Suprapubic skin (tissue), 4 donors: ENCODE results near the gene GSG1L. TPM values are rescaled to one million over a fixed set of nuclear protein-coding genes. Genes with fewer than 3 reads are reported as not detected.
A peak's percentile ranks its signal among the peaks of the same experiment; 100 is the strongest.

ENCODE experiments used
- DNase-seq, 2 donors: peaks; one replicate each; pipeline ENCODE4 v3.0.0-alpha.2; 2019; ENCODE audit warnings: low spot score in 2 of 2
- H3K27ac ChIP-seq: fragments of 200-600 bp; sonication (generic); one replicate; pipeline ENCODE4 v1.5.1; 2019
- H3K27me3 ChIP-seq: fragments of 200-600 bp; sonication (generic); one replicate; pipeline ENCODE4 v1.5.1; 2019
- H3K36me3 ChIP-seq: fragments of 200-600 bp; sonication (generic); one replicate; pipeline ENCODE4 v1.5.1; 2019
- H3K4me1 ChIP-seq: fragments of 200-600 bp; sonication (generic); one replicate; pipeline ENCODE4 v1.5.1; 2019
- H3K4me3 ChIP-seq: fragments of 200-600 bp; sonication (generic); one replicate; pipeline ENCODE4 v1.5.1; 2019; ENCODE audit warnings: mild to moderate bottlenecking
- H3K9me3 ChIP-seq: fragments of 200-600 bp; sonication (generic); one replicate; pipeline ENCODE4 v1.5.1; 2019
- CTCF ChIP-seq, 2 donors: fragments of 200-600 bp in 1 of 2; fragments of 450-650 bp in 1 of 2; sonication (generic) in 1 of 2; IDR thresholded peaks; one replicate each; pipeline ENCODE4 v1.5.1; 2016 to 2019; ENCODE audit warnings: antibody characterized with exemption in 2 of 2, mild to moderate bottlenecking in 1 of 2, moderate library complexity in 1 of 2
- EP300 ChIP-seq: sonication (generic); formaldehyde crosslinking; IDR thresholded peaks from one replicate; pipeline ENCODE4 v1.6.1; 2017; ENCODE audit warnings: antibody characterized with exemption
- POLR2A ChIP-seq, 2 donors: fragments of 450-650 bp; IDR thresholded peaks; one replicate each; pipeline ENCODE4 v1.6.1; 2017; ENCODE audit warnings: antibody characterized with exemption in 2 of 2, mild to moderate bottlenecking in 2 of 2, moderate library complexity in 2 of 2
- POLR2AphosphoS5 ChIP-seq, 3 donors: sonication (generic); formaldehyde crosslinking; IDR thresholded peaks; one replicate each; pipeline ENCODE4 v1.6.1; 2017; ENCODE audit warnings: antibody characterized with exemption in 3 of 3
- whole genome bisulfite sequencing: methylation state at CpG from one replicate; pipeline ENCODE4 v1.1.5; 2018; 5-methylcytosine and 5-hydroxymethylcytosine counted together
- total RNA-seq, 4 donors: library from RNA; depleted of rRNA; stranded (reverse); fragments of >200 nt; gene quantifications; one replicate each; pipeline ENCODE4 v1.1.0, GENCODE V29; 2016

Gene GSG1L
- total RNA-seq, 4 donors from 2014 or later: 0.64 to 1.7 TPM; not detected in 2

DNA sequence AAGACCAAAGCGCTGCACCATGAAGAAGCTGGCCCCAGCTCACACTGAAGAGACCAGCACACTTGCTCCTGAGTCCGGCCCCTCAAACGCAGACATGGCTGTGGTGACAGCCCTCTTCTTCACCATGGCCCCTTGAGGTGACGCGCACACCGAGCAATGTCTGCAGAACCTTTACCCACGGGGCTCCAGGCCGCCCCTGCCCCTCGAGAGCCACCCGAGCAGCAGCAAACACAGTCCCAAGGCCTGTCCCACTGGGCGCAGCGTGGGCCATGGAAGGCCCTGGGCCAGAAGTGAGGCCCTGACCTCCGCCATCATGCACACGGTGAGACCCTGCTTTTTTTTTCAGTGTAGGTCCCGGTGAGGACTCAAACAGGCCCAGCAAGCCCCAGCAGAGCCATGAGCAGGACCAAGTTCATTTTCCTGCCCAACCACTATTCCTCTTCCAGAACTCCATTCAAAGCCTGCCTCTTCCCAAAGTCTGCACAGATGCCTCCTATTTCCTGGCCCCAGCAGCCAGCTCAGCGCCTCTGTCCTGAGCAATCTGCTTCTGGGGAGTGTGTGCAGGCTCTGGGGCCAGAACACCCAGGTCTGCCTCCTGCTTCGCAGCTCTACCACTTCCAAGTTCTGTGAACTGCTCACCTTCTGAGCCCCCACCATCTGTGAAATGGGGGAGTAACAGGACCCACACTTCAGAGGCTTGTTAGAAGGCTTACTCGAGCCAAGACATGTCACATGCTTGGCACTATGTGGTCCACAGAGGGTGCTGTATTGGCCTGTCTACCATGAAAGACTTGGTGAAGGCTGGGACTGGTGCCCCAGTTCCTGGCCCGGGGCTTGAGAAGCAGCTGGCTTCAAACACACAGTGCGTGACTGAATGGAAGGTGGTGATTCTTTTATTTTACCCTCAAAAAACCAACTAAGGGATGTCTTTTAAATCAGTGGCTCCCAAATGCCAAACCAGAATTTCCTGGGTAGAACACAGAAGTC is 35.7 kb upstream of the GSG1L start:
- no peak overlapping the region for H3K4me3 ChIP-seq
- no peaks in the 10 kb centered on the region for H3K27me3 ChIP-seq
- H3K9me3 ChIP-seq: no peaks in the 10 kb centered on the region
- no peak for TF ChIP-seq POLR2AphosphoS5 (IDR thresholded peaks at IDR 0.05)
- no peak for TF ChIP-seq CTCF (IDR thresholded peaks at IDR 0.05)
- no peak for TF ChIP-seq EP300
- no peak for TF ChIP-seq POLR2A (IDR thresholded peaks at IDR 0.05)
- DNase-seq: peak; percentile 43 to 56
- no peaks in the 10 kb centered on the region for H3K4me1 ChIP-seq
- peaks cover 80% of the 10 kb centered on the region for H3K36me3 ChIP-seq
- H3K27ac ChIP-seq: no peak overlapping the region
- 90% methylated on average over 20 of the region's 20 CpGs for WGBS

DNA sequence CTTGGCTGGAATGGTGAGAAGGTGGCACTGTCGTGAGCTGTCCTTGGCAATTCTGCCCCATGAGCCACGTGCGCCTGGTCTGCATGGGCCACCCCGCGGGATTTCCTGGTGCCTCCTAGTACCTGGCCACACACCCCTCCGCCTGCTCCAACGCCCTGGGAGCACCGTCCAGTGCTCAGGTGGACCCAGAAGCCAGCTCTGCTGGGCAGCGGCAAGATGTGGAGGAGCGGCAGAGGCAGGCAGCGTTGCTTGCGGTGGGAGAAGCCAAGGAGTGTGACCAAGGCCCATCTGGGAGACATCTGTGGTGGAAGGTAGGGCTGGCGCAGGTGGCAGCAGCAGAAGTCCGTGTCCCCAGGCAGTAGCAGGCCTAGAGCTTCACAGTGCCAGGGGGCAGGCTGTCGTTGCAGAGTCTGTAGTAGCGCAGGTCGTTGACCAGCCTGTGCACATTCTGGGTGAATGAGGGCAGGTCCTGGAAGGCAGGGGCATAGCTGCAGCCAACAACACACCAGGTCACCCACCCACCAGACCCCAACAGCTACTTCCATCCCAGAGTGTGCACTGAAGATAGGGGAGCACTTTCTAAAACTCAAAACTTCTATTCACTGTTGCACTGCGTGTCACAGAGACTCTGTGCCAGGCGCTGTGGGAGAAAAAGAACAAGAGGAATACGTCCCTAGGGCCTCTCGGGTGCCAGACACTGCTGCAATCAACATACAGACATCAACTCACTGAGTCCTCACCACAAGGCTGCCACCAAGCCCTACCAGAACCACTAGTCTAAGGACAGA is 34.9 kb upstream of the GSG1L start:
- H3K4me3 ChIP-seq: no peak overlapping the region
- 85% methylated on average over 21 of the region's 21 CpGs for WGBS
- no peak overlapping the region for H3K27ac ChIP-seq
- DNase-seq: peak; percentile 33 to 60
- no peaks in the 10 kb centered on the region for H3K27me3 ChIP-seq
- no peak for TF ChIP-seq POLR2A (IDR thresholded peaks at IDR 0.05)
- TF ChIP-seq POLR2AphosphoS5 (IDR thresholded peaks at IDR 0.05): no peak
- peaks cover 71% of the 10 kb centered on the region for H3K36me3 ChIP-seq
- no peaks in the 10 kb centered on the region for H3K9me3 ChIP-seq
- H3K4me1 ChIP-seq: peaks cover 3% of the 10 kb centered on the region

DNA sequence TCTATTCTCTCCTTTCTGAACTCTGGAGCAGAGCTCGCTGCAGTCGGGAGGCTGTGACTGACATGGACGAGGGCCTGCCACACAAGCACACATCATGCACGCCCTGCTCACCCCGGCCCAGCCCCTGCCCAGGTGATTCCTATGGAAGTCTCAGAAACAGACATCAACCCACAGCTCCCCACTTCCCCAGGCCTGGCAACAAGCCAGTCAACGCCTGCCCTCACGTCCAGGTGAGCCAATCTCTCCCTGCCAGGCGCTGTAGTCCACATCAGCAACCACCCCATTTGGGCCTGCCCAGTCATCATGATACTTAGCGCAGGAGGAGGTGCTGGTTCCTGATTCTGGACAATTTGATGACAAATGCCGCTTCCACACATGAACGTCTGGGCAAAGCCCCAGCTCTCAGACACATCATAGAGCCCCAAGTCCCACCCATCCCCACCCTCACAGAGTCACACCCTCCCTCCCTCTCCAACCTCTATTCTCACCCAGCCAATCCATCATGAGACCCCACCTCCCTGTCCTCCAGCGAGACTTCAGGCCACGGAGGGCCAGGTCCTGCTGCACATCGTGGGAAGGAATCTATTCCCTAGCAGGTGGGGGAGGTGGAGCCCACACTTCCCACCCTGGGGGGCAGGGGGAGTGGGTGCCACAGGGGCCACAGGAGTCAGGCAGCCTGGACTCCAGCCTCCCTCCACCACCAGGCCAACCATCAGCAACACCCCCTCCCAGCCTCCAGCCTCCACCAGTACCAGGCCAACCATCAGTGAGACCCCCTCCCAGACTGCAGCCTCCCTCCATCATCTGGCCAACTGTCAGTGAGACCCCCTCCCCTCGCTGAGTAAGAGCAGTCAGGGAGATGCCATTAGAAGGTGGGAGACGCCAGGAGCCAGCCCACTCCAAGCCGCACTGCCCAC is 33.7 kb upstream of the GSG1L start:
- peaks cover 60% of the 10 kb centered on the region for H3K36me3 ChIP-seq
- no peak overlapping the region for H3K4me3 ChIP-seq
- peak in 1 of 2 donors; percentile 57 for DNase-seq
- 73% methylated on average over 14 of the region's 17 CpGs for WGBS
- H3K27ac ChIP-seq: no peak overlapping the region
- peaks cover 10% of the 10 kb centered on the region for H3K4me1 ChIP-seq
- H3K27me3 ChIP-seq: no peaks in the 10 kb centered on the region
- H3K9me3 ChIP-seq: no peaks in the 10 kb centered on the region
- TF ChIP-seq POLR2A (IDR thresholded peaks at IDR 0.05) (no peak), CTCF (IDR thresholded peaks at IDR 0.05) (no peak)

DNA sequence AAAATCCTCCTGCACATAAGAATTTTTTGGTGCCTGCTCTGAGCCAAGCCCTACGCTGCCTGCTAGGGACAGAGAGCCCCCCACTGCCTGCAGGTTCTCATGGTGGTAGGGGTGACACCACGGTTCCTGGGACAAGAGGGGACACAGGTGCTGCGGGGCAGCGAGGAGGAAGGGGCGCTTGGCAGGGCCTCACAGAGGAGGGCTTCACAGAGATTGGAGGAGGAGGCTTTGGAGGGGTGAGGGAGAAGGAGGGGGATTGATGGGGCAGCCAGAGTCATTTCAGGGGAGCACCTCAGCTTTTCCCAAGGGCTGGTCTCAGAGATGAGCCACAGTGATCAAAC is 29.8 kb upstream of the GSG1L start:
- Histone ChIP-seq H3K27me3 (no peaks in the 10 kb centered on the region), H3K4me1 (peaks cover 10% of the 10 kb centered on the region), H3K9me3 (no peaks in the 10 kb centered on the region), H3K36me3 (peaks cover 22% of the 10 kb centered on the region), H3K4me3 (no peak overlapping the region), H3K27ac (no peak overlapping the region)
- TF ChIP-seq CTCF (IDR thresholded peaks at IDR 0.05) (no peak), EP300 (no peak), POLR2A (IDR thresholded peaks at IDR 0.05) (no peak), POLR2AphosphoS5 (IDR thresholded peaks at IDR 0.05) (no peak)
- no peak for DNase-seq
- WGBS: 77% methylated on average over 5 of the region's 5 CpGs

GRCh38 chr16:28092721-28093384 is 29.3 kb upstream of the GSG1L start:
- Histone ChIP-seq H3K36me3 (peaks cover 17% of the 10 kb centered on the region), H3K9me3 (no peaks in the 10 kb centered on the region), H3K4me3 (no peak overlapping the region), H3K4me1 (peaks cover 10% of the 10 kb centered on the region), H3K27ac (no peak overlapping the region), H3K27me3 (no peaks in the 10 kb centered on the region)
- WGBS: 55% methylated on average over 17 of the region's 17 CpGs
- no peak for DNase-seq
- TF ChIP-seq CTCF (IDR thresholded peaks at IDR 0.05): no peak
- no peak for TF ChIP-seq EP300
- TF ChIP-seq POLR2AphosphoS5 (IDR thresholded peaks at IDR 0.05): no peak
- TF ChIP-seq POLR2A (IDR thresholded peaks at IDR 0.05): no peak
